SK-N-SH treated with all-trans-retinoic acid at 6 μM for 48 hours (cell line): ENCODE measurements around the gene SPC25.

Source experiments
- ARNTL ChIP-seq: fragments of 450-650 bp; formaldehyde crosslinking; IDR thresholded peaks from 2 replicates; pipeline ENCODE4 v1.5.0; 2020; ENCODE audit warnings: low read depth, mild to moderate bottlenecking, moderate library complexity, borderline replicate concordance
- ESRRG ChIP-seq: fragments of 250-450 bp; sonication (Bioruptor Pico); IDR thresholded peaks from 2 replicates; pipeline ENCODE4 v1.6.1; 2021; ENCODE audit warnings: mild to moderate bottlenecking
- ISL1 ChIP-seq: fragments of 250-450 bp; sonication (Bioruptor Pico); IDR thresholded peaks from 2 replicates; pipeline ENCODE4 v2.1.2; 2022; ENCODE audit warnings: mild to moderate bottlenecking, moderate library complexity
- PPARA ChIP-seq: fragments of 250-450 bp; sonication (Bioruptor Pico); IDR thresholded peaks from 2 replicates; pipeline ENCODE4 v1.5.0; 2020; ENCODE audit warnings: mild to moderate bottlenecking, borderline replicate concordance
- RARB ChIP-seq: fragments of 250-450 bp; sonication (Bioruptor Pico); IDR thresholded peaks from 2 replicates; pipeline ENCODE4 v1.8.0; 2021; ENCODE audit warnings: mild to moderate bottlenecking, moderate library complexity
- SNAI2 ChIP-seq: fragments of 250-450 bp; sonication (Bioruptor Pico); IDR thresholded peaks from 2 replicates; pipeline ENCODE4 v1.5.0; 2020; ENCODE audit warnings: mild to moderate bottlenecking, moderate library complexity
- ZFP3 ChIP-seq: fragments of 250-450 bp; sonication (Bioruptor Pico); IDR thresholded peaks from 2 replicates; pipeline ENCODE4 v1.5.0; 2020; ENCODE audit warnings: mild to moderate bottlenecking, moderate library complexity
- ZFP30 ChIP-seq: fragments of 450-650 bp; formaldehyde crosslinking; IDR thresholded peaks from 2 replicates; pipeline ENCODE4 v1.5.0; 2022; ENCODE audit warnings: mild to moderate bottlenecking, moderate library complexity
- TF ChIP-seq, protein P1 (sequence below): fragments of 250-450 bp; sonication (Bioruptor Pico); IDR thresholded peaks from 2 replicates; pipeline ENCODE4 v1.8.0; 2020; ENCODE audit warnings: mild to moderate bottlenecking, moderate library complexity, borderline replicate concordance
- TF ChIP-seq, protein P2 (sequence below): fragments of 250-450 bp; sonication (Bioruptor Pico); IDR thresholded peaks from 2 replicates; pipeline ENCODE4 v1.5.1; 2021; ENCODE audit warnings: mild to moderate bottlenecking, moderate library complexity
- TF ChIP-seq, protein P3 (sequence below): fragments of 250-450 bp; sonication (Bioruptor Pico); IDR thresholded peaks from 2 replicates; pipeline ENCODE4 v1.8.0; 2021; ENCODE audit warnings: low read depth, mild to moderate bottlenecking, moderate library complexity, borderline replicate concordance
- TF ChIP-seq, protein P4 (sequence below): fragments of 250-450 bp; sonication (Bioruptor Pico); IDR thresholded peaks from 2 replicates; pipeline ENCODE4 v1.5.1; 2020; ENCODE audit warnings: low read depth, mild to moderate bottlenecking, moderate library complexity

DNA sequence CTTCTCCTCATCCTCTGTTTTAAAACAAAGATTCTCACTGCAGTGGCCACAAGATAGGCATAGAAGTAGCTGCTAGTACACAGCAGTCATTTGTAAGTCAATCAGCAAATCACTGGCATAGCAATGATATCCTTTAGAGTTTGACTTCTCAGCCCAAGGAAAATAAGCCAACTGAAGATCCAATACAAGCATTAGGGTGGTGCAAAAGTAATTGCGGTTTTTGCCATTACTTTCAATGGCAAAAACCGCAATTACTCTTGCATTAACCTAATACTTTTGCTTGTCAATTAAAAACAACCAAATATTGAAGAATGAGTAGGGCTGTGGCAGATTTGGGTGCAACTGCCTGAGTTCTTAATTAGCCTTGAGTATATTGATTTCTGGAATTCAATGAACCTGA lies 13.7 kb upstream of the SPC25 start:
- TF ChIP-seq, protein P1, sequence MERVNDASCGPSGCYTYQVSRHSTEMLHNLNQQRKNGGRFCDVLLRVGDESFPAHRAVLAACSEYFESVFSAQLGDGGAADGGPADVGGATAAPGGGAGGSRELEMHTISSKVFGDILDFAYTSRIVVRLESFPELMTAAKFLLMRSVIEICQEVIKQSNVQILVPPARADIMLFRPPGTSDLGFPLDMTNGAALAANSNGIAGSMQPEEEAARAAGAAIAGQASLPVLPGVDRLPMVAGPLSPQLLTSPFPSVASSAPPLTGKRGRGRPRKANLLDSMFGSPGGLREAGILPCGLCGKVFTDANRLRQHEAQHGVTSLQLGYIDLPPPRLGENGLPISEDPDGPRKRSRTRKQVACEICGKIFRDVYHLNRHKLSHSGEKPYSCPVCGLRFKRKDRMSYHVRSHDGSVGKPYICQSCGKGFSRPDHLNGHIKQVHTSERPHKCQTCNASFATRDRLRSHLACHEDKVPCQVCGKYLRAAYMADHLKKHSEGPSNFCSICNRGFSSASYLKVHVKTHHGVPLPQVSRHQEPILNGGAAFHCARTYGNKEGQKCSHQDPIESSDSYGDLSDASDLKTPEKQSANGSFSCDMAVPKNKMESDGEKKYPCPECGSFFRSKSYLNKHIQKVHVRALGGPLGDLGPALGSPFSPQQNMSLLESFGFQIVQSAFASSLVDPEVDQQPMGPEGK (CRISPR knock-in tag), result no peak
- TF ChIP-seq ZFP3 (no peak), ARNTL (CRISPR knock-in tag) (no peak), ZFP30 (CRISPR knock-in tag) (no peak), RARB (no peak), PPARA (CRISPR knock-in tag) (no peak), ESRRG (CRISPR knock-in tag) (no peak), ISL1 (CRISPR knock-in tag) (no peak), SNAI2 (CRISPR knock-in tag) (no peak)
- TF ChIP-seq, protein P2, sequence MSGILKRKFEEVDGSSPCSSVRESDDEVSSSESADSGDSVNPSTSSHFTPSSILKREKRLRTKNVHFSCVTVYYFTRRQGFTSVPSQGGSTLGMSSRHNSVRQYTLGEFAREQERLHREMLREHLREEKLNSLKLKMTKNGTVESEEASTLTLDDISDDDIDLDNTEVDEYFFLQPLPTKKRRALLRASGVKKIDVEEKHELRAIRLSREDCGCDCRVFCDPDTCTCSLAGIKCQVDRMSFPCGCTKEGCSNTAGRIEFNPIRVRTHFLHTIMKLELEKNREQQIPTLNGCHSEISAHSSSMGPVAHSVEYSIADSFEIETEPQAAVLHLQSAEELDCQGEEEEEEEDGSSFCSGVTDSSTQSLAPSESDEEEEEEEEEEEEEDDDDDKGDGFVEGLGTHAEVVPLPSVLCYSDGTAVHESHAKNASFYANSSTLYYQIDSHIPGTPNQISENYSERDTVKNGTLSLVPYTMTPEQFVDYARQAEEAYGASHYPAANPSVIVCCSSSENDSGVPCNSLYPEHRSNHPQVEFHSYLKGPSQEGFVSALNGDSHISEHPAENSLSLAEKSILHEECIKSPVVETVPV (CRISPR knock-in tag), result no peak
- TF ChIP-seq, protein P3, sequence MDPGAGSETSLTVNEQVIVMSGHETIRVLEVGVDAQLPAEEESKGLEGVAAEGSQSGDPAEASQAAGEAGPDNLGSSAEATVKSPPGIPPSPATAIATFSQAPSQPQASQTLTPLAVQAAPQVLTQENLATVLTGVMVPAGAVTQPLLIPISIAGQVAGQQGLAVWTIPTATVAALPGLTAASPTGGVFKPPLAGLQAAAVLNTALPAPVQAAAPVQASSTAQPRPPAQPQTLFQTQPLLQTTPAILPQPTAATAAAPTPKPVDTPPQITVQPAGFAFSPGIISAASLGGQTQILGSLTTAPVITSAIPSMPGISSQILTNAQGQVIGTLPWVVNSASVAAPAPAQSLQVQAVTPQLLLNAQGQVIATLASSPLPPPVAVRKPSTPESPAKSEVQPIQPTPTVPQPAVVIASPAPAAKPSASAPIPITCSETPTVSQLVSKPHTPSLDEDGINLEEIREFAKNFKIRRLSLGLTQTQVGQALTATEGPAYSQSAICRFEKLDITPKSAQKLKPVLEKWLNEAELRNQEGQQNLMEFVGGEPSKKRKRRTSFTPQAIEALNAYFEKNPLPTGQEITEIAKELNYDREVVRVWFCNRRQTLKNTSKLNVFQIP (CRISPR knock-in tag), result no peak
- TF ChIP-seq, protein P4, sequence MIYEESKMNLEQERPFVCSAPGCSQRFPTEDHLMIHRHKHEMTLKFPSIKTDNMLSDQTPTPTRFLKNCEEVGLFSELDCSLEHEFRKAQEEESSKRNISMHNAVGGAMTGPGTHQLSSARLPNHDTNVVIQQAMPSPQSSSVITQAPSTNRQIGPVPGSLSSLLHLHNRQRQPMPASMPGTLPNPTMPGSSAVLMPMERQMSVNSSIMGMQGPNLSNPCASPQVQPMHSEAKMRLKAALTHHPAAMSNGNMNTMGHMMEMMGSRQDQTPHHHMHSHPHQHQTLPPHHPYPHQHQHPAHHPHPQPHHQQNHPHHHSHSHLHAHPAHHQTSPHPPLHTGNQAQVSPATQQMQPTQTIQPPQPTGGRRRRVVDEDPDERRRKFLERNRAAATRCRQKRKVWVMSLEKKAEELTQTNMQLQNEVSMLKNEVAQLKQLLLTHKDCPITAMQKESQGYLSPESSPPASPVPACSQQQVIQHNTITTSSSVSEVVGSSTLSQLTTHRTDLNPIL (CRISPR knock-in tag), result no peak
